ENCODE results near the gene ENGASE. TPM values are rescaled to one million over a fixed set of nuclear protein-coding genes. Genes with fewer than 3 reads are reported as not detected.

The ENGASE gene
- total RNA-seq, 2 experiments from 2014 or later: 41.3 to 41.8 TPM

GRCh38 chr17:79051306-79051705 lies 23.3 kb upstream of the ENGASE start:
- POLR2A ChIA-PET: no interaction called here
- DNase-seq (no peak), ATAC-seq (no peak)
- Mint-ChIP-seq H3K4me3 (no peak overlapping the region), H3K9me3 (peaks cover 5% of the 10 kb centered on the region), H3K36me3 (ENCODE audit: low read depth) (no peaks in the 10 kb centered on the region), H3K4me1 (ENCODE audit: low read depth) (no peaks in the 10 kb centered on the region), H3K27me3 (peaks cover 5% of the 10 kb centered on the region), H3K27ac (no peak overlapping the region)
- intact Hi-C loops (cut with micrococcal nuclease): no loop called here
- CTCF ChIA-PET: interaction anchor here (0.9 to 1.4 kb wide), 2 partner anchors 9 to 349 kb away, joined by 3 to 5 read pairs; no protein-coding TSS in a partner anchor
- no peak for TF ChIP-seq CTCF (IDR thresholded peaks at IDR 0.05)

DNA sequence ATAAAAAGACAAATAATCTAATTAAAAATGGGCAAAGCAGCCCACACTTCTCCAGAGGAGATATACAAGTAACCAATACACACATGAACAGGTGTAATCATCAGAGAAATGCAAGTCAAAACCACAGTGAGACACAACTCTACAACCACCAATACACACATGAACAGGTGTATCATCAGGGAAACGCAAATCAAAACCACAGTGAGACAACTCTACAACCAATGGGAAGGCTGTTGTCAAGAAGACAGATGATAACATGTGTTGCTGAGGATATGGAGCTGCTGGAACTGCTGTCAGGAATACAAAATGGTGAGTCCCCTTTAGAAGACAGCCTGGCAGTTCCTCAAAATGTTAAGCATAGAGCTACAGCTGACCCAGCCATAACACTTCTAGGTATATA lies 22.5 kb upstream of the ENGASE start:
- ChIA-PET POLR2A (no interaction called here), CTCF (interaction anchor here (0.9 to 1.2 kb wide), 2 partner anchors 10 to 348 kb away, joined by 5 read pairs; no protein-coding TSS in a partner anchor)
- Mint-ChIP-seq H3K9me3 (peaks cover 5% of the 10 kb centered on the region), H3K4me3 (no peak overlapping the region), H3K27ac (no peak overlapping the region), H3K4me1 (ENCODE audit: low read depth) (no peaks in the 10 kb centered on the region), H3K36me3 (ENCODE audit: low read depth) (no peaks in the 10 kb centered on the region), H3K27me3 (peaks cover 5% of the 10 kb centered on the region)
- TF ChIP-seq CTCF (IDR thresholded peaks at IDR 0.05): no peak
- no peak for ATAC-seq
- DNase-seq: no peak
- intact Hi-C loops (cut with micrococcal nuclease): no loop called here

- no peak for TF ChIP-seq CTCF (IDR thresholded peaks at IDR 0.05)
- DNase-seq (no peak), ATAC-seq (no peak)
- H3K4me1 Mint-ChIP-seq (ENCODE audit: low read depth): no peaks in the 10 kb centered on the region
- H3K27me3 Mint-ChIP-seq: peaks cover 8% of the 10 kb centered on the region
- POLR2A ChIA-PET: no interaction called here
- no peak overlapping the region for H3K4me3 Mint-ChIP-seq
- H3K27ac Mint-ChIP-seq: no peak overlapping the region
- CTCF ChIA-PET: interaction anchor here (1.2 to 4.5 kb wide), 2 partner anchors 8 to 11 kb away, joined by 5 to 15 read pairs; no protein-coding TSS in a partner anchor
- intact Hi-C loops (cut with micrococcal nuclease): no loop called here
- no peaks in the 10 kb centered on the region for H3K36me3 Mint-ChIP-seq (ENCODE audit: low read depth)
- peaks cover 5% of the 10 kb centered on the region for H3K9me3 Mint-ChIP-seq
Observed at GRCh38 chr17:79053251-79053925, 21.2 kb upstream of the ENGASE start.

- Mint-ChIP-seq H3K36me3 (ENCODE audit: low read depth) (no peaks in the 10 kb centered on the region), H3K4me1 (ENCODE audit: low read depth) (peaks cover 3% of the 10 kb centered on the region), H3K27me3 (peaks cover 10% of the 10 kb centered on the region), H3K9me3 (peaks cover 5% of the 10 kb centered on the region), H3K27ac (no peak overlapping the region), H3K4me3 (no peak overlapping the region)
- no peak for TF ChIP-seq CTCF (IDR thresholded peaks at IDR 0.05)
- ChIA-PET CTCF (interaction anchor here (4.5 kb wide), 1 partner anchor 9 kb away, joined by 15 read pairs; no protein-coding TSS in a partner anchor), POLR2A (no interaction called here)
- DNase-seq: no peak
- no peak for ATAC-seq
- intact Hi-C loops (cut with micrococcal nuclease): no loop called here
Observed at GRCh38 chr17:79054200-79054960, 20.2 kb upstream of the ENGASE start.

- Mint-ChIP-seq H3K4me1 (ENCODE audit: low read depth) (peaks cover 3% of the 10 kb centered on the region), H3K9me3 (peaks cover 5% of the 10 kb centered on the region), H3K27ac (no peak overlapping the region), H3K36me3 (ENCODE audit: low read depth) (no peaks in the 10 kb centered on the region), H3K27me3 (peaks cover 10% of the 10 kb centered on the region), H3K4me3 (no peak overlapping the region)
- ChIA-PET CTCF (interaction anchor here (4.5 kb wide), 1 partner anchor 10 kb away, joined by 15 read pairs; no protein-coding TSS in a partner anchor), POLR2A (no interaction called here)
- no peak for ATAC-seq
- DNase-seq: no peak
- intact Hi-C loops (cut with micrococcal nuclease): no loop called here
- TF ChIP-seq CTCF (IDR thresholded peaks at IDR 0.05): no peak
Observed at GRCh38 chr17:79055197-79055596, 19.4 kb upstream of the ENGASE start.

Measured in activated CD8-positive, alpha-beta T cell treated with anti-CD3 and anti-CD28 coated beads for 36 hours (primary cell).